ENCODE measurements around the gene MRPL21. TPM values are rescaled to one million over a fixed set of nuclear protein-coding genes. Genes with fewer than 3 reads are reported as not detected.

The MRPL21 gene
- total and polyA plus RNA-seq, 2 experiments from 2014 or later: 62.4 to 232 TPM

DNA sequence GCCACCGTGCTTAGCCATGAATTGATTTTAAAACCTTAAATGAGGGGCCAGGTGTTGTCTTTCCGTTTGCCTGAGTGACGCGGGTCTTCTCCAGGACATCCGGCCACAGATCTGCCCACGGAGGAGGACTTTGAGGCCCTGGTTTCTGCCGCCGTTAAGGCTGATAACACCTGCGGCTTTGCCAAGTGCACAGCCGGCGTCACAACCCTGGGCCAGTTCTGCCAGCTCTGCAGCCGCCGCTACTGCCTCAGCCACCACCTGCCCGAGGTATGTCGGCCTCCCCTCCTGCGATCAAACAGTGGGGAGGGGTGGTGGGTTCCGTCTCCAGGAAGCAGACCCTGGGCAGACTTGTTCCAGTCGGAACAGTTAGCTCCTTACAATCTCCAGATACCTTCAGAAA, 34.5 kb upstream of the MRPL21 start (continued):
- no peak for TF ChIP-seq STAT1 (IDR thresholded peaks at IDR 0.05; ENCODE audit: unreplicated experiment)
- TF ChIP-seq, protein P1, sequence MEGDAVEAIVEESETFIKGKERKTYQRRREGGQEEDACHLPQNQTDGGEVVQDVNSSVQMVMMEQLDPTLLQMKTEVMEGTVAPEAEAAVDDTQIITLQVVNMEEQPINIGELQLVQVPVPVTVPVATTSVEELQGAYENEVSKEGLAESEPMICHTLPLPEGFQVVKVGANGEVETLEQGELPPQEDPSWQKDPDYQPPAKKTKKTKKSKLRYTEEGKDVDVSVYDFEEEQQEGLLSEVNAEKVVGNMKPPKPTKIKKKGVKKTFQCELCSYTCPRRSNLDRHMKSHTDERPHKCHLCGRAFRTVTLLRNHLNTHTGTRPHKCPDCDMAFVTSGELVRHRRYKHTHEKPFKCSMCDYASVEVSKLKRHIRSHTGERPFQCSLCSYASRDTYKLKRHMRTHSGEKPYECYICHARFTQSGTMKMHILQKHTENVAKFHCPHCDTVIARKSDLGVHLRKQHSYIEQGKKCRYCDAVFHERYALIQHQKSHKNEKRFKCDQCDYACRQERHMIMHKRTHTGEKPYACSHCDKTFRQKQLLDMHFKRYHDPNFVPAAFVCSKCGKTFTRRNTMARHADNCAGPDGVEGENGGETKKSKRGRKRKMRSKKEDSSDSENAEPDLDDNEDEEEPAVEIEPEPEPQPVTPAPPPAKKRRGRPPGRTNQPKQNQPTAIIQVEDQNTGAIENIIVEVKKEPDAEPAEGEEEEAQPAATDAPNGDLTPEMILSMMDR (conservative IDR thresholded peaks at IDR 0.05; ENCODE audit: low read depth in 2 of 2): no peak

DNA sequence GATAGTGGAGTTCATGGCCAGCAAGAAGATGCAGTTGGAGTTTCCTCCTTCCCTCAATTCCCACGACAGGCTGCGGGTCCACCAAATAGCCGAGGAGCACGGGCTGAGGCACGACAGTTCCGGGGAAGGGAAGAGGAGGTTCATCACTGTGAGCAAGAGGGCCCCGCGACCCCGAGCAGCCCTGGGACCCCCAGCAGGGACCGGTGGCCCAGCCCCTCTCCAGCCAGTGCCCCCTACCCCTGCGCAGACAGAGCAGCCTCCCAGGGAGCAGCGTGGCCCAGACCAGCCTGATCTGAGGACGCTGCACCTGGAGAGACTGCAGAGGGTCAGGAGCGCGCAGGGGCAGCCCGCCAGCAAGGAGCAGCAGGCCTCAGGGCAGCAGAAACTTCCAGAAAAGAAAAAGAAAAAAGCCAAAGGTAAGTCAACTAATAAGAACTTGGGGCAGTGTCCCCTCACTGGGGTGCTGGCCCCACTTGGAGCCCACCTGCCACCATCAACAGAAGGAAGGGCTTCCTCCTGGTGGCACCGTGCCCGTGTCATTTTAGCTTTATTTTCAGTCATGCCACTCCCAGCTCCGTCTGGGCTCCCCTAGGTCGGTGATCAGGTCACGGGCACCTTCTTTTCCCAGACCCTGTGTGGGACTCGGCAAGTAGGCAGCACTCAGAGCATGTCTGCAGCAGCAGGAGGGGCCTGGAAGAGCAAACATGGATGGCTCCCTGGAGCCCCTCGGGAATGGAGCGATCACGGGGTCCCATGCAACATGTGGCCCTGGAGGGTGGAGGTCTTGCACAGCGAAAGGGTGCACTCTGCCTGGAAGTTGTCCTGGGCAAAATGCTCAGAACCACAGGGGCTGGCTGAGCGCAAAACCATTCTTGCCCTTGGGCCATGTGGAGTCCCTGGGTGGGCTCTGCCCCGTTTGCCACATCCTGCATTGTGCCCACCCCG, 33.3 kb upstream of the MRPL21 start:
- no peak overlapping the region for H3K27ac ChIP-seq (ENCODE audit: low read depth)
- ATAC-seq (no peak), DNase-seq (ENCODE audit: low spot score) (no peak)
- Mint-ChIP-seq H3K4me1 (no peaks in the 10 kb centered on the region), H3K4me3 (no peak overlapping the region), H3K9me3 (no peaks in the 10 kb centered on the region), H3K27me3 (ENCODE audit: insufficient read depth, low read depth, poor library complexity) (peaks cover 9% of the 10 kb centered on the region), H3K36me3 (ENCODE audit: low read depth) (peaks cover 13% of the 10 kb centered on the region), H3K27ac (no peak overlapping the region)
- H3F3A ChIP-seq (replicated peaks; ENCODE audit: low read depth): no peaks in the 10 kb centered on the region
- H3K79me2 ChIP-seq (replicated peaks; ENCODE audit: insufficient read depth): no peaks in the 10 kb centered on the region
- no peaks in the 10 kb centered on the region for H3K9me2 ChIP-seq (ENCODE audit: insufficient read depth)
- H4K20me1 ChIP-seq (replicated peaks; ENCODE audit: insufficient read depth): no peaks in the 10 kb centered on the region
- no peaks in the 10 kb centered on the region for H3K4me1 ChIP-seq (ENCODE audit: insufficient read depth)
- no peak overlapping the region for H3K4me2 ChIP-seq
- H3K4me3 ChIP-seq: no peak overlapping the region
- no peaks in the 10 kb centered on the region for H3K36me3 ChIP-seq (ENCODE audit: insufficient read depth)
- H3K27me3 ChIP-seq (ENCODE audit: insufficient read depth): no peaks in the 10 kb centered on the region
- H2AFZ ChIP-seq: no peak overlapping the region
- no peak for TF ChIP-seq ZNF114 (CRISPR knock-in tag; IDR thresholded peaks at IDR 0.05)
- TF ChIP-seq EZH2phosphoT487 (IDR thresholded peaks at IDR 0.05; ENCODE audit: unreplicated experiment): no peak
- TF ChIP-seq EZH2 (IDR thresholded peaks at IDR 0.05; ENCODE audit: low read depth, unreplicated experiment): no peak
- TF ChIP-seq ZNF331 (CRISPR knock-in tag; IDR thresholded peaks at IDR 0.05; ENCODE audit: low read depth): no peak
- no peak for TF ChIP-seq ETS1 (IDR thresholded peaks at IDR 0.05)
- TF ChIP-seq ZNF462 (CRISPR knock-in tag; IDR thresholded peaks at IDR 0.05): no peak
- TF ChIP-seq CREB1 (CRISPR knock-in tag; IDR thresholded peaks at IDR 0.05; ENCODE audit: low read depth): no peak
- TF ChIP-seq STAT1 (IDR thresholded peaks at IDR 0.05; ENCODE audit: unreplicated experiment): no peak
- TF ChIP-seq, protein P1 (conservative IDR thresholded peaks at IDR 0.05; ENCODE audit: low read depth in 2 of 2): no peak
- TF ChIP-seq JUNB (IDR thresholded peaks at IDR 0.05; ENCODE audit: unreplicated experiment): no peak
- TF ChIP-seq POLR2AphosphoS5 (IDR thresholded peaks at IDR 0.05; ENCODE audit: low read depth): no peak
- TF ChIP-seq NANOG (IDR thresholded peaks at IDR 0.05; ENCODE audit: borderline replicate concordance): no peak

All from GM23338 (cell line).